GM12878 (cell line): ENCODE results near the gene MFSD1.

Source experiments
- BACH1 ChIP-seq: fragments of 450-650 bp; IDR thresholded peaks from 2 replicates; pipeline ENCODE4 v1.6.1; 2017; ENCODE audit warnings: mild to moderate bottlenecking, borderline replicate concordance
- BCL11A ChIP-seq: IDR thresholded peaks from 2 replicates; pipeline ENCODE4 v1.6.1; 2011; ENCODE audit warnings: low read depth, low read length
- CEBPB ChIP-seq, 2 experiments: fragments of 150-350 bp in 1 of 2; IDR thresholded peaks; 2 replicates each; pipeline ENCODE4 v1.6.1; 2012 to 2014; ENCODE audit warnings: low read depth in 2 of 2, low read length in 2 of 2, borderline replicate concordance in 1 of 2, inconsistent platforms in 1 of 2
- CTCF ChIP-seq, 3 experiments: IDR thresholded peaks in 2 of 3; conservative IDR thresholded peaks in 1 of 3; 2 replicates each; pipeline ENCODE4 v1.5.1; 2011; ENCODE audit warnings: low read depth in 3 of 3, low read length in 3 of 3, mild to moderate bottlenecking in 3 of 3, control low read depth in 2 of 3, moderate library complexity in 2 of 3, inconsistent platforms in 1 of 3, mixed read lengths in 1 of 3; ENCODE audit not compliant: control insufficient read depth in 2 of 3, insufficient read depth in 1 of 3; ENCODE audit errors: extremely low read depth in 1 of 3
- EZH2 ChIP-seq: IDR thresholded peaks from 2 replicates; pipeline ENCODE4 v1.6.1; 2012; ENCODE audit warnings: low read depth, mild to moderate bottlenecking, control low read depth, inconsistent platforms, low read length, borderline replicate concordance; ENCODE audit not compliant: control insufficient read depth
- MAX ChIP-seq: IDR thresholded peaks from 2 replicates; pipeline ENCODE4 v1.6.1; 2012; ENCODE audit warnings: low read depth, low read length, improper control_type of control experiment
- MEF2A ChIP-seq: IDR thresholded peaks from 2 replicates; pipeline ENCODE4 v1.6.1; 2011; ENCODE audit warnings: low read depth, mild to moderate bottlenecking, low read length, moderate library complexity; ENCODE audit not compliant: insufficient read depth
- MTA3 ChIP-seq: IDR thresholded peaks from 2 replicates; pipeline ENCODE4 v1.6.1; 2012; ENCODE audit warnings: low read length, inconsistent platforms, borderline replicate concordance
- NFYB ChIP-seq: IDR thresholded peaks from 2 replicates; pipeline ENCODE4 v1.6.1; 2011; ENCODE audit warnings: low read depth, mild to moderate bottlenecking, low read length, improper control_type of control experiment, moderate library complexity; ENCODE audit not compliant: insufficient read depth
- PRDM15 ChIP-seq: fragments of 450-650 bp; formaldehyde crosslinking; IDR thresholded peaks from 2 replicates; pipeline ENCODE4 v1.4.0; 2020; ENCODE audit warnings: mild to moderate bottlenecking, moderate library complexity
- SIN3A ChIP-seq: IDR thresholded peaks from 2 replicates; pipeline ENCODE4 v1.6.1; 2012; ENCODE audit warnings: low read depth, low read length, improper control_type of control experiment
- TBL1XR1 ChIP-seq: IDR thresholded peaks from 2 replicates; pipeline ENCODE4 v1.6.1; 2012; ENCODE audit warnings: low read depth, low read length, improper control_type of control experiment
- ZBTB33 ChIP-seq: fragments of 450-650 bp; IDR thresholded peaks from 2 replicates; pipeline ENCODE4 v1.6.1; 2017; ENCODE audit warnings: mild to moderate bottlenecking
- TF ChIP-seq, protein P1 (sequence below): fragments of 450-650 bp; IDR thresholded peaks from 2 replicates; pipeline ENCODE4 v1.6.1; 2017; ENCODE audit warnings: mild to moderate bottlenecking, moderate library complexity

GRCh38 chr3:158794206-158794605 lies 7.6 kb upstream of the MFSD1 start:
- no peak for TF ChIP-seq EZH2
- no peak for TF ChIP-seq CTCF (IDR thresholded peaks at IDR 0.05 in 2 of 3, conservative IDR thresholded peaks at IDR 0.05 in 1 of 3; ENCODE audit: control insufficient read depth in 2 of 3, extremely low read depth in 1 of 3, insufficient read depth in 1 of 3, low read depth in 3 of 3, low read length in 3 of 3)
- no peak for TF ChIP-seq PRDM15 (CRISPR knock-in tag)
- TF ChIP-seq ZBTB33, result no peak
- TF ChIP-seq CEBPB (IDR thresholded peaks at IDR 0.05; ENCODE audit: borderline replicate concordance in 1 of 2, low read depth in 2 of 2, low read length in 2 of 2), result no peak
- no peak for TF ChIP-seq NFYB
- TF ChIP-seq BCL11A, result no peak
- TF ChIP-seq TBL1XR1, result no peak
- TF ChIP-seq, protein P1, sequence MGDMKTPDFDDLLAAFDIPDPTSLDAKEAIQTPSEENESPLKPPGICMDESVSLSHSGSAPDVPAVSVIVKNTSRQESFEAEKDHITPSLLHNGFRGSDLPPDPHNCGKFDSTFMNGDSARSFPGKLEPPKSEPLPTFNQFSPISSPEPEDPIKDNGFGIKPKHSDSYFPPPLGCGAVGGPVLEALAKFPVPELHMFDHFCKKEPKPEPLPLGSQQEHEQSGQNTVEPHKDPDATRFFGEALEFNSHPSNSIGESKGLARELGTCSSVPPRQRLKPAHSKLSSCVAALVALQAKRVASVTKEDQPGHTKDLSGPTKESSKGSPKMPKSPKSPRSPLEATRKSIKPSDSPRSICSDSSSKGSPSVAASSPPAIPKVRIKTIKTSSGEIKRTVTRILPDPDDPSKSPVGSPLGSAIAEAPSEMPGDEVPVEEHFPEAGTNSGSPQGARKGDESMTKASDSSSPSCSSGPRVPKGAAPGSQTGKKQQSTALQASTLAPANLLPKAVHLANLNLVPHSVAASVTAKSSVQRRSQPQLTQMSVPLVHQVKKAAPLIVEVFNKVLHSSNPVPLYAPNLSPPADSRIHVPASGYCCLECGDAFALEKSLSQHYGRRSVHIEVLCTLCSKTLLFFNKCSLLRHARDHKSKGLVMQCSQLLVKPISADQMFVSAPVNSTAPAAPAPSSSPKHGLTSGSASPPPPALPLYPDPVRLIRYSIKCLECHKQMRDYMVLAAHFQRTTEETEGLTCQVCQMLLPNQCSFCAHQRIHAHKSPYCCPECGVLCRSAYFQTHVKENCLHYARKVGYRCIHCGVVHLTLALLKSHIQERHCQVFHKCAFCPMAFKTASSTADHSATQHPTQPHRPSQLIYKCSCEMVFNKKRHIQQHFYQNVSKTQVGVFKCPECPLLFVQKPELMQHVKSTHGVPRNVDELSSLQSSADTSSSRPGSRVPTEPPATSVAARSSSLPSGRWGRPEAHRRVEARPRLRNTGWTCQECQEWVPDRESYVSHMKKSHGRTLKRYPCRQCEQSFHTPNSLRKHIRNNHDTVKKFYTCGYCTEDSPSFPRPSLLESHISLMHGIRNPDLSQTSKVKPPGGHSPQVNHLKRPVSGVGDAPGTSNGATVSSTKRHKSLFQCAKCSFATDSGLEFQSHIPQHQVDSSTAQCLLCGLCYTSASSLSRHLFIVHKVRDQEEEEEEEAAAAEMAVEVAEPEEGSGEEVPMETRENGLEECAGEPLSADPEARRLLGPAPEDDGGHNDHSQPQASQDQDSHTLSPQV, result no peak
- no peak for TF ChIP-seq MTA3
- no peak for TF ChIP-seq MEF2A
- TF ChIP-seq SIN3A, result no peak
- no peak for TF ChIP-seq BACH1
- TF ChIP-seq MAX, result no peak
